Gastrocnemius medialis (tissue), 4 donors: ENCODE results near the gene NLRP6.

Source experiments
- POLR2A ChIP-seq, 2 donors: fragments of 450-650 bp; IDR thresholded peaks; one replicate each; pipeline ENCODE4 v1.6.1; 2017; ENCODE audit warnings: antibody characterized with exemption in 2 of 2, mild to moderate bottlenecking in 2 of 2, moderate library complexity in 2 of 2
- TF ChIP-seq, protein P1 (sequence below), 5 experiments: fragments of 450-650 bp in 3 of 5; fragments of 200-600 bp in 2 of 5; sonication (generic) in 2 of 5; IDR thresholded peaks in 4 of 5; conservative IDR thresholded peaks in 1 of 5; 1 replicate in 4 of 5; 2 replicates in 1 of 5; pipeline ENCODE4 v1.5.1; 2016 to 2019; ENCODE audit warnings: antibody characterized with exemption in 5 of 5, mild to moderate bottlenecking in 3 of 5, moderate library complexity in 3 of 5

DNA sequence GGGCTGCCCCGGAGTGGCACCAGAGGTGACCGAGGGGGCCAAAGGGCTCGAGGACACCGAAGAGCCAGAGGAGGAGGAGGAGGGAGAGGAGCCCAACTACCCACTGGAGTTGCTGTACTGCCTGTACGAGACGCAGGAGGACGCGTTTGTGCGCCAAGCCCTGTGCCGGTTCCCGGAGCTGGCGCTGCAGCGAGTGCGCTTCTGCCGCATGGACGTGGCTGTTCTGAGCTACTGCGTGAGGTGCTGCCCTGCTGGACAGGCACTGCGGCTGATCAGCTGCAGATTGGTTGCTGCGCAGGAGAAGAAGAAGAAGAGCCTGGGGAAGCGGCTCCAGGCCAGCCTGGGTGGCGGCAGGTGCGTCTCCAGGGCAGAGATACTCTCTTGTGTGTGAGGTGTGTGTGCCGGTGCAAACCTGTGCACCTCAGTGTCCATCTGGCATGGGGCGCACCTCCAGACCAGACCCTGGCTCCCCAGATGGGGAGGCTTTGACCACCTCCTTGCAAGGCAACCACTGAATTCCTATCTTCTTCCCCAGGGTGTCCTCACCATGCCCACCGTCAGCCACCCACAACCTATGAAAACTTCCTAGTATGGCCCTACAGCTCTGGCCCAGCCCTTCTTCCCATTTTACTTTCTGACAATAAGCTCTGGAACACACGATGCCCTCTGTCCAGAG is 3.4 kb downstream of the NLRP6 start:
- TF ChIP-seq, protein P1, sequence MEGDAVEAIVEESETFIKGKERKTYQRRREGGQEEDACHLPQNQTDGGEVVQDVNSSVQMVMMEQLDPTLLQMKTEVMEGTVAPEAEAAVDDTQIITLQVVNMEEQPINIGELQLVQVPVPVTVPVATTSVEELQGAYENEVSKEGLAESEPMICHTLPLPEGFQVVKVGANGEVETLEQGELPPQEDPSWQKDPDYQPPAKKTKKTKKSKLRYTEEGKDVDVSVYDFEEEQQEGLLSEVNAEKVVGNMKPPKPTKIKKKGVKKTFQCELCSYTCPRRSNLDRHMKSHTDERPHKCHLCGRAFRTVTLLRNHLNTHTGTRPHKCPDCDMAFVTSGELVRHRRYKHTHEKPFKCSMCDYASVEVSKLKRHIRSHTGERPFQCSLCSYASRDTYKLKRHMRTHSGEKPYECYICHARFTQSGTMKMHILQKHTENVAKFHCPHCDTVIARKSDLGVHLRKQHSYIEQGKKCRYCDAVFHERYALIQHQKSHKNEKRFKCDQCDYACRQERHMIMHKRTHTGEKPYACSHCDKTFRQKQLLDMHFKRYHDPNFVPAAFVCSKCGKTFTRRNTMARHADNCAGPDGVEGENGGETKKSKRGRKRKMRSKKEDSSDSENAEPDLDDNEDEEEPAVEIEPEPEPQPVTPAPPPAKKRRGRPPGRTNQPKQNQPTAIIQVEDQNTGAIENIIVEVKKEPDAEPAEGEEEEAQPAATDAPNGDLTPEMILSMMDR (IDR thresholded peaks at IDR 0.05 in 4 of 5, conservative IDR thresholded peaks at IDR 0.05 in 1 of 5) = no peak
- TF ChIP-seq POLR2A (IDR thresholded peaks at IDR 0.05) = no peak
